ENCODE results near the gene GATA5.

GATA5 gene

DNA sequence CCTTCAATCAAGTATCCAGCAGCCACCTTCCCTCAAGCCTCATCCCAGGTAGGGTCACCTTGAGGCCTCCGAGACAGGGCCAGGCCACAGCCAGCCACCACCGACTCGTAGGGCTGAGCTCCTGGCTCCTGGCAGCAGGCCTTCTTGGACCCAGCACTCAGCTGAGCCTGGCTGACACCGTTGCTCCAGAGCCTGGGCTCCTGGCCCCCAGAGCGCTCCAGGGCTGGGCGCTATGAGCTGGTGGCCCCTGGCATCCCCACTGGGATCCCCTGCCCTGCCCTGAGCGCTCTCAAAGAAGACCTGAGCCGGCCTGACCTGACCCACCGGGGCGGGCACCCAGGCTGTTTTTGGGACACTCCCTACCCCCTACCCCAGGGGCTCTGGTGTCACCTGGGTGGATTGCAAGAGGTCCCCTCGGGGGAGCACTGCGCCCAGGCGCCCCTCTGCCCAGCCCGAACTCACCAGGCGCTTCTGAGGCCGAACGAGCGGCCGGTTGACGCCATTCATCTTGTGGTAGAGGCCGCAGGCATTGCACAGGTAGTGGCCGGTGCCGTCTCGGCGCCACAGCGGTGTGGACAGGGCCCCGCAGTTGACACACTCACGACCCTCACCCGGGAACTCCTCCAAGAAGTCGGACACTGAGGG is 2.7 kb downstream of the GATA5 start:
- H3K23ac ChIP-seq (ENCODE audit: low read length), result no peak overlapping the region
- H3K36me3 ChIP-seq (ENCODE audit: control insufficient read depth, insufficient read depth, low read length), result no peaks in the 10 kb centered on the region
- H3K56ac ChIP-seq (ENCODE audit: low read length), result peak overlapping the region; percentile 64
- no peak overlapping the region for H3K18ac ChIP-seq (ENCODE audit: low read length)
- no peak overlapping the region for H2BK120ac ChIP-seq (ENCODE audit: low read depth, low read length)
- H3K79me1 ChIP-seq (ENCODE audit: low read length), result no peaks in the 10 kb centered on the region
- H3K4me1 ChIP-seq (ENCODE audit: control insufficient read depth, low read depth, low read length), result no peaks in the 10 kb centered on the region
- no peak for DNase-seq
- peaks cover 18% of the 10 kb centered on the region for H3K27me3 ChIP-seq (ENCODE audit: insufficient read depth, low read length, poor library complexity)
- WGBS (ENCODE audit: extremely low coverage, insufficient coverage, low lambda C conversion rate), result no CpG with 5 or more reads among the region's 30 CpGs
- no peaks in the 10 kb centered on the region for H3K79me2 ChIP-seq (ENCODE audit: control insufficient read depth, insufficient read depth, low read length)
- H3K4ac ChIP-seq (ENCODE audit: low read depth, low read length), result peak overlapping the region; percentile 41
- H2BK5ac ChIP-seq (ENCODE audit: low read length), result no peak overlapping the region
- no peak overlapping the region for H4K8ac ChIP-seq (ENCODE audit: low read depth, low read length)
- H3K4me3 ChIP-seq (ENCODE audit: low read length), result no peak overlapping the region
- no peak overlapping the region for H4K5ac ChIP-seq (ENCODE audit: low read length)
- H2BK15ac ChIP-seq (replicated peaks; ENCODE audit: low read depth), result no peak overlapping the region
- no peak overlapping the region for H3K9ac ChIP-seq (ENCODE audit: low read length)
- no peak overlapping the region for H3K27ac ChIP-seq (ENCODE audit: low read depth, low read length)
- H3K4me2 ChIP-seq (ENCODE audit: low read length), result no peak overlapping the region
- H2AK5ac ChIP-seq (ENCODE audit: low read length), result no peak overlapping the region

- no CpG with 5 or more reads among the region's 23 CpGs for WGBS (ENCODE audit: extremely low coverage, insufficient coverage, low lambda C conversion rate)
- H3K27ac ChIP-seq (ENCODE audit: low read depth, low read length), result no peak overlapping the region
Measured at GRCh38 chr20:62472138-62472940, 3.5 kb downstream of the GATA5 start.

GRCh38 chr20:62470459-62470858 is 5.3 kb downstream of the GATA5 start:
- Histone ChIP-seq H4K5ac (ENCODE audit: low read length) (no peak overlapping the region), H3K4me3 (ENCODE audit: low read length) (no peak overlapping the region), H3K36me3 (ENCODE audit: control insufficient read depth, insufficient read depth, low read length) (no peaks in the 10 kb centered on the region), H3K27me3 (ENCODE audit: insufficient read depth, low read length, poor library complexity) (peaks cover 6% of the 10 kb centered on the region), H2BK5ac (ENCODE audit: low read length) (no peak overlapping the region), H3K9ac (ENCODE audit: low read length) (no peak overlapping the region), H2AK5ac (ENCODE audit: low read length) (no peak overlapping the region), H4K8ac (ENCODE audit: low read depth, low read length) (no peak overlapping the region), H3K4me2 (ENCODE audit: low read length) (no peak overlapping the region), H3K27ac (ENCODE audit: low read depth, low read length) (no peak overlapping the region), H2BK15ac (replicated peaks; ENCODE audit: low read depth) (no peak overlapping the region), H3K56ac (ENCODE audit: low read length) (no peak overlapping the region), H3K79me2 (ENCODE audit: control insufficient read depth, insufficient read depth, low read length) (no peaks in the 10 kb centered on the region), H3K18ac (ENCODE audit: low read length) (no peak overlapping the region), H2BK120ac (ENCODE audit: low read depth, low read length) (no peak overlapping the region), H3K4ac (ENCODE audit: low read depth, low read length) (no peak overlapping the region), H3K23ac (ENCODE audit: low read length) (no peak overlapping the region), H3K79me1 (ENCODE audit: low read length) (no peaks in the 10 kb centered on the region), H3K4me1 (ENCODE audit: control insufficient read depth, low read depth, low read length) (no peaks in the 10 kb centered on the region)
- no CpG with 5 or more reads among the region's 12 CpGs for WGBS (ENCODE audit: extremely low coverage, insufficient coverage, low lambda C conversion rate)
- no peak for DNase-seq

More at GRCh38 chr20:62472138-62472940, 3.5 kb downstream of the GATA5 start:
- Histone ChIP-seq H3K4me2 (ENCODE audit: low read length) (no peak overlapping the region), H3K9ac (ENCODE audit: low read length) (no peak overlapping the region), H3K56ac (ENCODE audit: low read length) (peak overlapping the region; percentile 34), H4K8ac (ENCODE audit: low read depth, low read length) (no peak overlapping the region), H3K23ac (ENCODE audit: low read length) (no peak overlapping the region), H3K79me2 (ENCODE audit: control insufficient read depth, insufficient read depth, low read length) (no peaks in the 10 kb centered on the region), H4K5ac (ENCODE audit: low read length) (no peak overlapping the region), H3K18ac (ENCODE audit: low read length) (no peak overlapping the region), H3K4me1 (ENCODE audit: control insufficient read depth, low read depth, low read length) (no peaks in the 10 kb centered on the region), H2BK120ac (ENCODE audit: low read depth, low read length) (no peak overlapping the region), H2BK5ac (ENCODE audit: low read length) (no peak overlapping the region), H3K79me1 (ENCODE audit: low read length) (no peaks in the 10 kb centered on the region), H2BK15ac (replicated peaks; ENCODE audit: low read depth) (no peak overlapping the region), H3K4me3 (ENCODE audit: low read length) (no peak overlapping the region), H3K27me3 (ENCODE audit: insufficient read depth, low read length, poor library complexity) (peaks cover 11% of the 10 kb centered on the region), H3K4ac (ENCODE audit: low read depth, low read length) (no peak overlapping the region), H2AK5ac (ENCODE audit: low read length) (no peak overlapping the region), H3K36me3 (ENCODE audit: control insufficient read depth, insufficient read depth, low read length) (no peaks in the 10 kb centered on the region)
- DNase-seq, result no peak

DNA sequence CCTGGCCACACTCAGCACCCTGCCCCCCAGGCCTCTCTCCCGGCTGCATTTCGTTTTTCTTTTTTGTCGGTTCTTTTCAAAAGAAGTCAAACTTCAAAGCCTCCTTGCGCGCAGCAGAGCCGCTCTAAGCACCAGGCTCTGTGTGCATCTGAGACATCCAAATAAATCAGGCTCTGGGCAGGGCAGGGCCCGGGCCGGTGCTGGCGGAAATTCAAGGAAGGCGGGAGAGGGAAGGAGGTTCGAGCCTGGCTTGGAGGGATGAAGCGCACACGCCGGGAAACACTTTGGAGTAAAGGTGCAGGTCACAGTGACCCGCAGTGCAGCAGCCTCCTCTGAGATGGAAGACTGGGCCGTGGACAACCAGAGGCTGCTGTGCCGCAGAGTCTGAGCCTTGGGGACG is 5.8 kb downstream of the GATA5 start:
- Histone ChIP-seq H3K4me3 (ENCODE audit: low read length) (no peak overlapping the region), H3K27me3 (ENCODE audit: insufficient read depth, low read length, poor library complexity) (peaks cover 4% of the 10 kb centered on the region), H3K36me3 (ENCODE audit: control insufficient read depth, insufficient read depth, low read length) (no peaks in the 10 kb centered on the region), H3K79me2 (ENCODE audit: control insufficient read depth, insufficient read depth, low read length) (no peaks in the 10 kb centered on the region), H3K4me2 (ENCODE audit: low read length) (no peak overlapping the region), H3K9ac (ENCODE audit: low read length) (no peak overlapping the region), H4K5ac (ENCODE audit: low read length) (no peak overlapping the region), H2BK5ac (ENCODE audit: low read length) (no peak overlapping the region), H4K8ac (ENCODE audit: low read depth, low read length) (no peak overlapping the region), H3K79me1 (ENCODE audit: low read length) (no peaks in the 10 kb centered on the region), H2AK5ac (ENCODE audit: low read length) (no peak overlapping the region), H3K18ac (ENCODE audit: low read length) (no peak overlapping the region), H3K4ac (ENCODE audit: low read depth, low read length) (no peak overlapping the region), H2BK15ac (replicated peaks; ENCODE audit: low read depth) (no peak overlapping the region), H2BK120ac (ENCODE audit: low read depth, low read length) (no peak overlapping the region), H3K27ac (ENCODE audit: low read depth, low read length) (no peak overlapping the region), H3K23ac (ENCODE audit: low read length) (no peak overlapping the region), H3K56ac (ENCODE audit: low read length) (no peak overlapping the region), H3K4me1 (ENCODE audit: control insufficient read depth, low read depth, low read length) (no peaks in the 10 kb centered on the region)
- DNase-seq, result no peak
- no CpG with 5 or more reads among the region's 18 CpGs for WGBS (ENCODE audit: extremely low coverage, insufficient coverage, low lambda C conversion rate)

GRCh38 chr20:62469352-62469751 is 6.4 kb downstream of the GATA5 start:
- no peak overlapping the region for H3K4me2 ChIP-seq (ENCODE audit: low read length)
- H3K56ac ChIP-seq (ENCODE audit: low read length), result no peak overlapping the region
- no peak overlapping the region for H3K4ac ChIP-seq (ENCODE audit: low read depth, low read length)
- no peak overlapping the region for H2AK5ac ChIP-seq (ENCODE audit: low read length)
- H3K23ac ChIP-seq (ENCODE audit: low read length), result no peak overlapping the region
- no CpG with 5 or more reads among the region's 17 CpGs for WGBS (ENCODE audit: extremely low coverage, insufficient coverage, low lambda C conversion rate)
- no peak overlapping the region for H4K5ac ChIP-seq (ENCODE audit: low read length)
- H3K27me3 ChIP-seq (ENCODE audit: insufficient read depth, low read length, poor library complexity), result no peaks in the 10 kb centered on the region
- no peak overlapping the region for H3K27ac ChIP-seq (ENCODE audit: low read depth, low read length)
- H2BK120ac ChIP-seq (ENCODE audit: low read depth, low read length), result no peak overlapping the region
- no peak overlapping the region for H2BK15ac ChIP-seq (replicated peaks; ENCODE audit: low read depth)
- no peak overlapping the region for H2BK5ac ChIP-seq (ENCODE audit: low read length)
- no peak overlapping the region for H3K9ac ChIP-seq (ENCODE audit: low read length)
- no peak overlapping the region for H3K18ac ChIP-seq (ENCODE audit: low read length)
- H4K8ac ChIP-seq (ENCODE audit: low read depth, low read length), result no peak overlapping the region
- H3K4me3 ChIP-seq (ENCODE audit: low read length), result no peak overlapping the region
- H3K79me2 ChIP-seq (ENCODE audit: control insufficient read depth, insufficient read depth, low read length), result no peaks in the 10 kb centered on the region
- H3K79me1 ChIP-seq (ENCODE audit: low read length), result no peaks in the 10 kb centered on the region
- no peaks in the 10 kb centered on the region for H3K36me3 ChIP-seq (ENCODE audit: control insufficient read depth, insufficient read depth, low read length)
- no peaks in the 10 kb centered on the region for H3K4me1 ChIP-seq (ENCODE audit: control insufficient read depth, low read depth, low read length)
- no peak for DNase-seq

Measured in mesendoderm (in vitro differentiated cells).